ENCODE measurements around the gene TBL1Y.

TBL1Y gene

GRCh38 chrY:7107179-7107578 lies 196.7 kb downstream of the TBL1Y start:
- no peak overlapping the region for H3K27ac ChIP-seq (ENCODE audit: insufficient read depth, low read length, poor library complexity, severe bottlenecking)
- H3K27me3 ChIP-seq (replicated peaks; ENCODE audit: control insufficient read depth, insufficient read depth, low read length, poor library complexity, severe bottlenecking), result no peaks in the 10 kb centered on the region
- no peaks in the 10 kb centered on the region for H3K9me3 ChIP-seq (ENCODE audit: control insufficient read depth, low read length)

GRCh38 chrY:7110086-7110485 lies 199.6 kb downstream of the TBL1Y start:
- no peak for DNase-seq
- no peak overlapping the region for H3K27ac ChIP-seq (ENCODE audit: insufficient read depth, low read length, poor library complexity, severe bottlenecking)
- H3K36me3 ChIP-seq (ENCODE audit: control insufficient read depth, insufficient read depth, low read length), result no peaks in the 10 kb centered on the region
- H3K4me1 ChIP-seq (ENCODE audit: control insufficient read depth, insufficient read depth, low read length, poor library complexity, severe bottlenecking), result no peaks in the 10 kb centered on the region
- H3K4me3 ChIP-seq (ENCODE audit: insufficient read depth, low read depth, low read length, poor library complexity, severe bottlenecking), result no peak overlapping the region
- H3K9me3 ChIP-seq (ENCODE audit: control insufficient read depth, low read length), result no peaks in the 10 kb centered on the region
- H3K27me3 ChIP-seq (replicated peaks; ENCODE audit: control insufficient read depth, insufficient read depth, low read length, poor library complexity, severe bottlenecking), result no peaks in the 10 kb centered on the region

More at GRCh38 chrY:7107179-7107578, 196.7 kb downstream of the TBL1Y start:
- no peaks in the 10 kb centered on the region for H3K4me1 ChIP-seq (ENCODE audit: control insufficient read depth, insufficient read depth, low read length, poor library complexity, severe bottlenecking)
- no peak overlapping the region for H3K4me3 ChIP-seq (ENCODE audit: insufficient read depth, low read depth, low read length, poor library complexity, severe bottlenecking)
- DNase-seq, result no peak
- H3K36me3 ChIP-seq (ENCODE audit: control insufficient read depth, insufficient read depth, low read length), result no peaks in the 10 kb centered on the region

GRCh38 chrY:7115871-7116270 lies 205.4 kb downstream of the TBL1Y start:
- Histone ChIP-seq H3K4me1 (ENCODE audit: control insufficient read depth, insufficient read depth, low read length, poor library complexity, severe bottlenecking) (no peaks in the 10 kb centered on the region), H3K27me3 (replicated peaks; ENCODE audit: control insufficient read depth, insufficient read depth, low read length, poor library complexity, severe bottlenecking) (no peaks in the 10 kb centered on the region), H3K4me3 (ENCODE audit: insufficient read depth, low read depth, low read length, poor library complexity, severe bottlenecking) (no peak overlapping the region), H3K36me3 (ENCODE audit: control insufficient read depth, insufficient read depth, low read length) (no peaks in the 10 kb centered on the region), H3K27ac (ENCODE audit: insufficient read depth, low read length, poor library complexity, severe bottlenecking) (no peak overlapping the region), H3K9me3 (ENCODE audit: control insufficient read depth, low read length) (no peaks in the 10 kb centered on the region)
- no peak for DNase-seq

- no peak overlapping the region for H3K4me3 ChIP-seq (ENCODE audit: insufficient read depth, low read depth, low read length, poor library complexity, severe bottlenecking)
- no peaks in the 10 kb centered on the region for H3K4me1 ChIP-seq (ENCODE audit: control insufficient read depth, insufficient read depth, low read length, poor library complexity, severe bottlenecking)
- no peaks in the 10 kb centered on the region for H3K27me3 ChIP-seq (replicated peaks; ENCODE audit: control insufficient read depth, insufficient read depth, low read length, poor library complexity, severe bottlenecking)
- H3K27ac ChIP-seq (ENCODE audit: insufficient read depth, low read length, poor library complexity, severe bottlenecking), result no peak overlapping the region
- H3K36me3 ChIP-seq (ENCODE audit: control insufficient read depth, insufficient read depth, low read length), result no peaks in the 10 kb centered on the region
- no peaks in the 10 kb centered on the region for H3K9me3 ChIP-seq (ENCODE audit: control insufficient read depth, low read length)
- DNase-seq, result no peak
These were observed 211.7 kb downstream of the TBL1Y start for GRCh38 chrY:7122202-7122601.

- Histone ChIP-seq H3K9me3 (ENCODE audit: control insufficient read depth, low read length) (no peaks in the 10 kb centered on the region), H3K27me3 (replicated peaks; ENCODE audit: control insufficient read depth, insufficient read depth, low read length, poor library complexity, severe bottlenecking) (no peaks in the 10 kb centered on the region), H3K4me3 (ENCODE audit: insufficient read depth, low read depth, low read length, poor library complexity, severe bottlenecking) (no peak overlapping the region), H3K36me3 (ENCODE audit: control insufficient read depth, insufficient read depth, low read length) (no peaks in the 10 kb centered on the region), H3K4me1 (ENCODE audit: control insufficient read depth, insufficient read depth, low read length, poor library complexity, severe bottlenecking) (no peaks in the 10 kb centered on the region), H3K27ac (ENCODE audit: insufficient read depth, low read length, poor library complexity, severe bottlenecking) (no peak overlapping the region)
- DNase-seq, result no peak
These were observed 214.9 kb downstream of the TBL1Y start for GRCh38 chrY:7125136-7126056.

GRCh38 chrY:7128211-7128610 lies 217.7 kb downstream of the TBL1Y start:
- Histone ChIP-seq H3K4me3 (ENCODE audit: insufficient read depth, low read depth, low read length, poor library complexity, severe bottlenecking) (no peak overlapping the region), H3K36me3 (ENCODE audit: control insufficient read depth, insufficient read depth, low read length) (no peaks in the 10 kb centered on the region), H3K27ac (ENCODE audit: insufficient read depth, low read length, poor library complexity, severe bottlenecking) (no peak overlapping the region), H3K9me3 (ENCODE audit: control insufficient read depth, low read length) (no peaks in the 10 kb centered on the region), H3K27me3 (replicated peaks; ENCODE audit: control insufficient read depth, insufficient read depth, low read length, poor library complexity, severe bottlenecking) (no peaks in the 10 kb centered on the region), H3K4me1 (ENCODE audit: control insufficient read depth, insufficient read depth, low read length, poor library complexity, severe bottlenecking) (no peaks in the 10 kb centered on the region)
- no peak for DNase-seq
